HT1080 (cell line): ENCODE results near the gene UACA. TPM values are rescaled to one million over a fixed set of nuclear protein-coding genes. Genes with fewer than 3 reads are reported as not detected.
"Not testable (repeated sequence)": the region's sequence is repeated elsewhere in the genome, so short reads cannot be mapped to it uniquely, and the experiment has no call there.

Experiments used
- DNase-seq: peaks from one replicate; pipeline ENCODE4 v3.0.0-alpha.2; 2015; ENCODE audit warnings: low read depth
- total RNA-seq: library from RNA; depleted of rRNA; stranded (reverse); fragments of >200 nt; shearing (Covaris generic); gene quantifications from 2 replicates; pipeline ENCODE4 v1.2.3, GENCODE V29; 2014

The UACA gene
- total RNA-seq, 1 experiment from 2014 or later: 56.1 TPM

GRCh38 chr15:70758790-70759462 is 4.4 kb downstream of the UACA start:
- no peak for DNase-seq

GRCh38 chr15:70757627-70758026 is 5.7 kb downstream of the UACA start:
- DNase-seq: no peak

GRCh38 chr15:70754862-70755261 is 8.5 kb downstream of the UACA start:
- no peak for DNase-seq

- no peak for DNase-seq
These were observed 10.1 kb downstream of the UACA start for GRCh38 chr15:70753101-70753829.

- DNase-seq: no peak
These were observed 11.1 kb downstream of the UACA start for GRCh38 chr15:70752193-70752635.

GRCh38 chr15:70750203-70750869 is 13.0 kb downstream of the UACA start:
- no peak for DNase-seq

- DNase-seq: no peak
These were observed 15.0 kb downstream of the UACA start for GRCh38 chr15:70748281-70748747.

- not testable (repeated sequence) for DNase-seq
These were observed 16.8 kb downstream of the UACA start for GRCh38 chr15:70746598-70746997.

GRCh38 chr15:70742928-70743327 is 20.4 kb downstream of the UACA start:
- peak; percentile 46 for DNase-seq

GRCh38 chr15:70741677-70742293 is 21.6 kb downstream of the UACA start:
- peak; percentile 68 for DNase-seq

- peak; percentile 56 for DNase-seq
These were observed 22.2 kb downstream of the UACA start for GRCh38 chr15:70741107-70741531.

- not testable (repeated sequence) for DNase-seq
These were observed 28.3 kb downstream of the UACA start for GRCh38 chr15:70735040-70735439.

- DNase-seq: no peak
These were observed 34.2 kb downstream of the UACA start for GRCh38 chr15:70729164-70729563.

- DNase-seq: no peak
These were observed 36.6 kb downstream of the UACA start for GRCh38 chr15:70726753-70727152.

- no peak for DNase-seq
These were observed 39.4 kb downstream of the UACA start for GRCh38 chr15:70723927-70724326.

GRCh38 chr15:70723122-70723422 is 40.3 kb downstream of the UACA start:
- DNase-seq: no peak

- DNase-seq: peak; percentile 39
These were observed 40.9 kb downstream of the UACA start for GRCh38 chr15:70722266-70723121.

GRCh38 chr15:70720228-70721016 is 42.9 kb downstream of the UACA start:
- peak; percentile 45 for DNase-seq

- no peak for DNase-seq
These were observed 46.0 kb downstream of the UACA start for GRCh38 chr15:70717237-70717793.
